GM21515 (cell line): ENCODE results near the gene PCP4L1.
"Not testable (repeated sequence)": the region's sequence is repeated elsewhere in the genome, so short reads cannot be mapped to it uniquely, and the experiment has no call there.

ENCODE experiments used
- ATAC-seq: cut with Tn5 transposase; IDR thresholded peaks from one replicate; pipeline ENCODE4 v1.9.1; 2021; ENCODE audit not compliant: unreplicated experiment

PCP4L1 gene

GRCh38 chr1:161258439-161259344, at the start of gene PCP4L1:
Gene PCP4L1, plus strand, starts transcription at chr1:161258745. Its CDS starts 230 bp downstream, at chr1:161258975.
- ATAC-seq: no peak

- no peak for ATAC-seq
These were observed 48.6 kb upstream of the PCP4L1 start for GRCh38 chr1:161209790-161210409.

GRCh38 chr1:161214369-161214768, 44.2 kb upstream of the PCP4L1 start:
- no peak for ATAC-seq

GRCh38 chr1:161215076-161215475, 43.5 kb upstream of the PCP4L1 start, which contains the start of gene FCER1G:
Gene FCER1G, plus strand, starts transcription at chr1:161215295. Its CDS starts 27 bp downstream, at chr1:161215322.
- no peak for ATAC-seq

- peak; percentile 69 for ATAC-seq
These were observed 41.4 kb upstream of the PCP4L1 start for GRCh38 chr1:161216945-161217712.

GRCh38 chr1:161217831-161218230, 40.7 kb upstream of the PCP4L1 start:
- no peak for ATAC-seq

- ATAC-seq: no peak
These were observed 40.1 kb upstream of the PCP4L1 start for GRCh38 chr1:161218301-161219077.

- no peak for ATAC-seq
These were observed 39.3 kb upstream of the PCP4L1 start for GRCh38 chr1:161219078-161219892.

GRCh38 chr1:161220002-161220401, 38.5 kb upstream of the PCP4L1 start:
- no peak for ATAC-seq

- ATAC-seq: no peak
These were observed 36.1 kb upstream of the PCP4L1 start for GRCh38 chr1:161222175-161223019.

GRCh38 chr1:161223805-161224694, 34.5 kb upstream of the PCP4L1 start:
- ATAC-seq: no peak

- not testable (repeated sequence) for ATAC-seq
These were observed 33.9 kb upstream of the PCP4L1 start for GRCh38 chr1:161224695-161225087.

GRCh38 chr1:161225178-161225533, 33.4 kb upstream of the PCP4L1 start:
- ATAC-seq: peak; percentile 1

- peak; percentile 94 for ATAC-seq
These were observed 32.8 kb upstream of the PCP4L1 start, which contains the start of gene TOMM40L for GRCh38 chr1:161225534-161226319. Gene TOMM40L, plus strand, starts transcription at chr1:161226060. Its CDS starts 430 bp downstream, at chr1:161226490.

GRCh38 chr1:161226320-161226711, 32.2 kb upstream of the PCP4L1 start:
- no peak for ATAC-seq

- no peak for ATAC-seq
These were observed 31.8 kb upstream of the PCP4L1 start for GRCh38 chr1:161226759-161227158.
